ENCODE results near the gene VAC14.

VAC14 gene

GRCh38 chr16:70706948-70707465, 94.0 kb downstream of the VAC14 start:
- no peak for TF ChIP-seq CTCF (IDR thresholded peaks at IDR 0.05; ENCODE audit: extremely low read depth, missing control alignments)
- no peak for DNase-seq (ENCODE audit: low spot score)

- DNase-seq (ENCODE audit: low spot score) = no peak
- no peak for TF ChIP-seq CTCF (IDR thresholded peaks at IDR 0.05; ENCODE audit: extremely low read depth, missing control alignments)
Measured at GRCh38 chr16:70705056-70705455, 95.9 kb downstream of the VAC14 start.

GRCh38 chr16:70704586-70704985, 96.4 kb downstream of the VAC14 start:
- DNase-seq (ENCODE audit: low spot score) = no peak
- no peak for TF ChIP-seq CTCF (IDR thresholded peaks at IDR 0.05; ENCODE audit: extremely low read depth, missing control alignments)

- DNase-seq (ENCODE audit: low spot score) = no peak
- no peak for TF ChIP-seq CTCF (IDR thresholded peaks at IDR 0.05; ENCODE audit: extremely low read depth, missing control alignments)
Measured at GRCh38 chr16:70703835-70704381, 97.0 kb downstream of the VAC14 start.

- no peak for TF ChIP-seq CTCF (IDR thresholded peaks at IDR 0.05; ENCODE audit: extremely low read depth, missing control alignments)
- DNase-seq (ENCODE audit: low spot score) = no peak
Measured at GRCh38 chr16:70703041-70703834, 97.7 kb downstream of the VAC14 start.

- no peak for TF ChIP-seq CTCF (IDR thresholded peaks at IDR 0.05; ENCODE audit: extremely low read depth, missing control alignments)
- DNase-seq (ENCODE audit: low spot score) = no peak
Measured at GRCh38 chr16:70702624-70703023, 98.3 kb downstream of the VAC14 start.

- TF ChIP-seq CTCF (IDR thresholded peaks at IDR 0.05; ENCODE audit: extremely low read depth, missing control alignments) = no peak
- DNase-seq (ENCODE audit: low spot score) = no peak
Measured at GRCh38 chr16:70701998-70702397, 99.0 kb downstream of the VAC14 start.

Data from GM20000 (cell line).